Ovary (tissue), 9 donors: ENCODE results near the gene FHOD3. TPM values are rescaled to one million over a fixed set of nuclear protein-coding genes. Genes with fewer than 3 reads are reported as not detected.

Experiments used
- DNase-seq, 5 donors: peaks; one replicate each; pipeline ENCODE4 v3.0.0-alpha.2; 2019 to 2020
- H3K27ac ChIP-seq, 2 donors: fragments of 200-600 bp; one replicate each; pipeline versions ENCODE4 v1.5.1 to v1.8.0; 2019 to 2022
- H3K27me3 ChIP-seq: fragments of 200-600 bp; one replicate; pipeline ENCODE4 v1.8.0; 2022
- H3K36me3 ChIP-seq: fragments of 200-600 bp; sonication (generic); one replicate; pipeline ENCODE4 v1.5.1; 2019
- H3K4me1 ChIP-seq: one replicate; pipeline ENCODE4 v1.8.1; 2013; ENCODE audit warnings: mild to moderate bottlenecking, moderate library complexity; ENCODE audit not compliant: insufficient read depth
- H3K4me3 ChIP-seq: fragments of 200-600 bp; sonication (generic); one replicate; pipeline ENCODE4 v1.5.1; 2017
- H3K9me3 ChIP-seq, 2 donors: fragments of 200-600 bp in 1 of 2; sonication (generic) in 1 of 2; one replicate each; pipeline versions ENCODE4 v1.5.1 to v1.8.1; 2013 to 2019; ENCODE audit warnings: mild to moderate bottlenecking in 1 of 2, moderate library complexity in 1 of 2
- CTCF ChIP-seq, 3 donors: fragments of 450-650 bp in 2 of 3; fragments of 200-600 bp in 1 of 3; IDR thresholded peaks; one replicate each; pipeline versions ENCODE4 v1.5.1 to v1.8.0; 2016 to 2022; ENCODE audit warnings: antibody characterized with exemption in 3 of 3, mild to moderate bottlenecking in 1 of 3
- EP300 ChIP-seq: sonication (generic); formaldehyde crosslinking; IDR thresholded peaks from one replicate; pipeline ENCODE4 v1.6.1; 2017; ENCODE audit warnings: antibody characterized with exemption
- POLR2A ChIP-seq: fragments of 450-650 bp; IDR thresholded peaks from one replicate; pipeline ENCODE4 v1.6.1; 2017; ENCODE audit warnings: antibody characterized with exemption, mild to moderate bottlenecking, moderate library complexity
- WGBS, 3 donors: extraction: QIAGEN DNeasy Blood & Tissue Kit in 1 of 3; methylation state at CpG; one replicate each; pipeline versions ENCODE4 v1.1.5 to v1.1.7; 2013 to 2017; 5-methylcytosine and 5-hydroxymethylcytosine counted together
- intact Hi-C, 4 donors: fragments of 100-400 bp; cut with DNase I; formaldehyde crosslinking; loops; one replicate each; pipeline versions ENCODE4 v1.11.0 to v1.15.1; 2022 to 2023
- polyA plus RNA-seq, 2 donors: library from polyadenylated mRNA; stranded (reverse); fragments of 200-250 nt in 1 of 2; fragments of 350-450 nt in 1 of 2; fragmentation: Illumina TruSeq in 1 of 2; extraction: RNeasy Lipid Tissue Mini Kit (QIAGEN cat#74804) in 1 of 2; gene quantifications; one replicate each; pipeline ENCODE4 v1.2.3, GENCODE V29; 2013 to 2014
- total RNA-seq, 7 donors: library from RNA; depleted of rRNA in 2 of 7; stranded (reverse); fragments of >200 nt in 2 of 7; fragmentation: NEBNext Ultra II Directional in 3 of 7; extraction: Animal tissue kit (Norgen Biotek cat#: 25700) in 3 of 7; gene quantifications; one replicate each; pipeline versions ENCODE4 v1.1.0 to v1.2.4, GENCODE V29; 2016 to 2023
- donor health status: DM: no; HTN: no; CAD: no; lungs with moderate emphysema.
- donor health status: DM: no; HTN: no; CAD: no.
- donor health status: Bipolar disorder and iron deficiency.
- donor health status: DM: yes; HTN: yes; CAD: no.
- donor health status: DM: no; HTN: no; CAD: no.
- donor health status: DM: yes; HTN: yes; CAD: no.

FHOD3 gene
- total and polyA plus RNA-seq, 9 donors: 3.5 to 62.5 (median 11.0) TPM

DNA sequence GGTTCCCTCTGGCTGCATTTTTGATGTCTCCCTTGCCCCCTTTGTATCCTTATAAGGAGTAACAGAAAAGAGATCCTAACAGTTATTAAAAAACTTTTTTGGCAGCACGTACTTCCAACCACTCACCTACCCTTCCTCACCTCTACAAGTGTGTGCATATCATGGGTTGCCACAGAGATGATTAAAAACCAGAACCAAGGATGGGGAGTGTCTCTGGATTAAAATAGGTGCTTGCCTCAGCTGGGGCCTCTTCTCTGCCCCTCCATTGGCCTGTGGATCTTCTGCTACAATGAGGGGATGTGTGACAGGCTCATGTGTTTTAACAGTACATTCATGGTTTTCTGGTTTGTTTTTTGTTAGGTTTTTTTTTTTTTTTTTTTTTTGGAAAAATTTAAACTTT lies 160.8 kb downstream of the FHOD3 start:
- H3K36me3 ChIP-seq: no peaks in the 10 kb centered on the region
- H3K27ac ChIP-seq: no peak overlapping the region
- H3K4me1 ChIP-seq: peaks cover 2% of the 10 kb centered on the region
- intact Hi-C loops: no loop called here
- 94 to 97% (median 96%) methylated on average over 1 of the region's 1 CpG for WGBS, 3 donors
- TF ChIP-seq EP300 (no peak), CTCF (IDR thresholded peaks at IDR 0.05) (no peak), POLR2A (no peak)
- H3K4me3 ChIP-seq: no peak overlapping the region
- no peak for DNase-seq
- no peaks in the 10 kb centered on the region for H3K27me3 ChIP-seq
- no peaks in the 10 kb centered on the region for H3K9me3 ChIP-seq

GRCh38 chr18:36459203-36459602 lies 161.7 kb downstream of the FHOD3 start:
- WGBS, 3 donors: 88 to 90% (median 88%) methylated on average over 4 of the region's 4 CpGs
- DNase-seq: no peak
- H3K9me3 ChIP-seq: no peaks in the 10 kb centered on the region
- no peak overlapping the region for H3K27ac ChIP-seq
- intact Hi-C loops: no loop called here
- H3K36me3 ChIP-seq: no peaks in the 10 kb centered on the region
- H3K4me1 ChIP-seq: peaks cover 2% of the 10 kb centered on the region
- TF ChIP-seq CTCF (IDR thresholded peaks at IDR 0.05) (no peak), EP300 (no peak), POLR2A (no peak)
- H3K27me3 ChIP-seq: no peaks in the 10 kb centered on the region
- H3K4me3 ChIP-seq: no peak overlapping the region

- no peak overlapping the region for H3K4me3 ChIP-seq
- no peak for TF ChIP-seq EP300
- no peak for TF ChIP-seq POLR2A
- TF ChIP-seq CTCF (IDR thresholded peaks at IDR 0.05): no peak
- no peaks in the 10 kb centered on the region for H3K36me3 ChIP-seq
- H3K27ac ChIP-seq: no peak overlapping the region
- peaks cover 2% of the 10 kb centered on the region for H3K4me1 ChIP-seq
- DNase-seq: no peak
- H3K9me3 ChIP-seq: no peaks in the 10 kb centered on the region
- 74 to 93% (median 78%) methylated on average over 3 of the region's 3 CpGs for WGBS, 3 donors
- intact Hi-C loops: loop anchor here in 1 of 4 donors (10.0 kb wide), 1 partner anchor 145 kb away; no protein-coding TSS in a partner anchor
- no peaks in the 10 kb centered on the region for H3K27me3 ChIP-seq
These were observed 162.3 kb downstream of the FHOD3 start for GRCh38 chr18:36459786-36460185.

DNA sequence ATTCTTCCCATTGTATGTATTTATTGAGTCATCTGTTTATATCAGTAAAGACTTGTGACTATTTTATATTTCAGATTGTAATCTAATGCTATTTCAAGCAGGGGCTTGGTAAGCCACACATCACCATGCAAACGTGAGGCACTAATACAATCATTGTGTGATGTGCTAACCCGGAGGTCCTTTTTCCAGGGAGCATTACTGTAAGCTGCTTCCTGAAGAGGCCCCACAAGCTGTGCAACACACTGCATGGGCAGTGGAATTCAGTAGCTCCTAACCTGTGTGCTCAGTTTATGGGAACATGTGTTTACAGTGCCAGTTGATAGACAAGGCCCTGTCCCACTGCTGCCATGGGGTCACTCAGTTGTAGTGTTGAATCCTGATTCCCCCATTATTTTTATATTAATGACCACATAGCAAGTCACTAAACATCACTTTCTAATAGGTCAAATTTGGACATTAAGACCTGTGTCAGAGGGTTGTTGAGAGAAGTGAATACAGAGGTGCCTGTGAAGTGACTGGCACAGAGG lies 162.9 kb downstream of the FHOD3 start:
- no peak for DNase-seq
- no peaks in the 10 kb centered on the region for H3K9me3 ChIP-seq
- H3K4me1 ChIP-seq: peaks cover 2% of the 10 kb centered on the region
- H3K27ac ChIP-seq: no peak overlapping the region
- no peaks in the 10 kb centered on the region for H3K36me3 ChIP-seq
- TF ChIP-seq POLR2A (no peak), CTCF (IDR thresholded peaks at IDR 0.05) (no peak), EP300 (no peak)
- H3K27me3 ChIP-seq: no peaks in the 10 kb centered on the region
- no peak overlapping the region for H3K4me3 ChIP-seq
- WGBS, 3 donors: 84 to 89% (median 87%) methylated on average over 2 of the region's 2 CpGs
- intact Hi-C loops: loop anchor here in 1 of 4 donors (10.0 kb wide), 1 partner anchor 146 kb away; no protein-coding TSS in a partner anchor
